ENCODE results near the gene OR4C46.
"Not testable (repeated sequence)": the region's sequence is repeated elsewhere in the genome, so short reads cannot be mapped to it uniquely, and the experiment has no call there.

OR4C46 gene

GRCh38 chr11:54603898-54604297 is at the start of gene OR4C46:
Gene OR4C46 (minus strand): TSS chr11:54603998. CDS start chr11:54603998, 0 bp downstream.
- TF ChIP-seq CTCF (IDR thresholded peaks at IDR 0.05), result no peak
- H3K4me3 Mint-ChIP-seq, result no peak within 1 kb of the TSS
- no peaks in the 10 kb centered on the region for H3K27me3 Mint-ChIP-seq (ENCODE audit: low read depth, poor library complexity)
- H3K27ac Mint-ChIP-seq, result no peak within 1 kb of the TSS
- peaks cover 65% of the 10 kb centered on the region for H3K9me3 Mint-ChIP-seq
- no peaks in the 10 kb centered on the region for H3K36me3 Mint-ChIP-seq (ENCODE audit: low read depth)
- no peak for DNase-seq
- no peaks in the 10 kb centered on the region for H3K4me1 Mint-ChIP-seq

GRCh38 chr11:54645606-54646005 is 41.8 kb upstream of the OR4C46 start:
- peaks cover 70% of the 10 kb centered on the region for H3K9me3 Mint-ChIP-seq
- not testable (repeated sequence) for H3K36me3 Mint-ChIP-seq (ENCODE audit: low read depth)

GRCh38 chr11:54561439-54561838 is 42.4 kb downstream of the OR4C46 start:
- H3K9me3 Mint-ChIP-seq, result peaks cover 88% of the 10 kb centered on the region

More at GRCh38 chr11:54645606-54646005, 41.8 kb upstream of the OR4C46 start:
- not testable (repeated sequence) for DNase-seq; H3K27me3 Mint-ChIP-seq (ENCODE audit: low read depth, poor library complexity); H3K4me1 Mint-ChIP-seq; H3K27ac Mint-ChIP-seq; H3K4me3 Mint-ChIP-seq

GRCh38 chr11:54558919-54559318 is 44.9 kb downstream of the OR4C46 start:
- no peak for TF ChIP-seq CTCF (IDR thresholded peaks at IDR 0.05)
- Mint-ChIP-seq H3K27ac (no peak overlapping the region), H3K4me3 (no peak overlapping the region), H3K27me3 (ENCODE audit: low read depth, poor library complexity) (no peaks in the 10 kb centered on the region), H3K4me1 (no peaks in the 10 kb centered on the region), H3K36me3 (ENCODE audit: low read depth) (no peaks in the 10 kb centered on the region), H3K9me3 (peaks cover 78% of the 10 kb centered on the region)
- DNase-seq, result no peak

More at GRCh38 chr11:54561439-54561838, 42.4 kb downstream of the OR4C46 start:
- H3K4me3 Mint-ChIP-seq; H3K27ac Mint-ChIP-seq; H3K4me1 Mint-ChIP-seq; DNase-seq; H3K36me3 Mint-ChIP-seq (ENCODE audit: low read depth); H3K27me3 Mint-ChIP-seq (ENCODE audit: low read depth, poor library complexity): not testable (repeated sequence)

GRCh38 chr11:54558407-54558806 is 45.4 kb downstream of the OR4C46 start:
- no peak for TF ChIP-seq CTCF (IDR thresholded peaks at IDR 0.05)
- no peak overlapping the region for H3K4me3 Mint-ChIP-seq
- no peaks in the 10 kb centered on the region for H3K27me3 Mint-ChIP-seq (ENCODE audit: low read depth, poor library complexity)
- no peak overlapping the region for H3K27ac Mint-ChIP-seq
- H3K36me3 Mint-ChIP-seq (ENCODE audit: low read depth), result no peaks in the 10 kb centered on the region
- peaks cover 79% of the 10 kb centered on the region for H3K9me3 Mint-ChIP-seq
- H3K4me1 Mint-ChIP-seq, result no peaks in the 10 kb centered on the region
- no peak for DNase-seq

Measured in nephron progenitor cell (in vitro differentiated cells).